Liver (tissue), 9 donors: ENCODE measurements around the gene ATP6AP1. TPM values are rescaled to one million over a fixed set of nuclear protein-coding genes. Genes with fewer than 3 reads are reported as not detected.

Experiments
- DNase-seq: peaks from one replicate; pipeline ENCODE4 v3.0.0-alpha.2; 2017; ENCODE audit warnings: low spot score
- H3K27ac ChIP-seq, 2 donors: one replicate each; pipeline ENCODE4 v1.7.0; 2013; ENCODE audit warnings: inconsistent platforms in 2 of 2, low read length in 2 of 2, control low read depth in 1 of 2, low read depth in 1 of 2, mild to moderate bottlenecking in 1 of 2
- H3K27me3 ChIP-seq, 4 donors: one replicate each; pipeline versions ENCODE4 v1.6.1 to v1.7.0; 2013; ENCODE audit warnings: low read length in 3 of 4, inconsistent platforms in 1 of 4, mild to moderate bottlenecking in 1 of 4, moderate library complexity in 1 of 4; ENCODE audit not compliant: control insufficient read depth in 4 of 4, insufficient read depth in 4 of 4
- H3K36me3 ChIP-seq, 4 donors: one replicate each; pipeline versions ENCODE4 v1.6.1 to v1.7.0; 2013; ENCODE audit warnings: low read length in 3 of 4, mild to moderate bottlenecking in 3 of 4, low read depth in 1 of 4, moderate library complexity in 1 of 4; ENCODE audit not compliant: control insufficient read depth in 4 of 4, insufficient read depth in 3 of 4
- H3K4me1 ChIP-seq, 4 donors: one replicate each; pipeline versions ENCODE4 v1.6.1 to v1.7.0; 2013; ENCODE audit warnings: low read length in 3 of 4, mild to moderate bottlenecking in 3 of 4, moderate library complexity in 1 of 4; ENCODE audit not compliant: control insufficient read depth in 4 of 4, insufficient read depth in 4 of 4
- H3K4me3 ChIP-seq, 3 donors: one replicate each; pipeline versions ENCODE4 v1.6.1 to v1.7.0; 2013; ENCODE audit warnings: low read length in 3 of 3, control low read depth in 1 of 3, low read depth in 1 of 3, mild to moderate bottlenecking in 1 of 3
- H3K9ac ChIP-seq, 2 donors: one replicate each; pipeline ENCODE4 v1.7.0; 2013; ENCODE audit warnings: low read length in 2 of 2, mild to moderate bottlenecking in 2 of 2, moderate library complexity in 2 of 2, control low read depth in 1 of 2, low read depth in 1 of 2
- H3K9me3 ChIP-seq, 4 donors: one replicate each; pipeline versions ENCODE4 v1.6.1 to v1.7.0; 2013; ENCODE audit warnings: low read length in 3 of 4; ENCODE audit not compliant: control insufficient read depth in 4 of 4
- EGR1 ChIP-seq, 2 donors: IDR thresholded peaks; 2 replicates each; pipeline ENCODE4 v1.6.1; 2016 to 2018; ENCODE audit warnings: antibody characterized with exemption in 2 of 2, low read depth in 2 of 2
- FOXA1 ChIP-seq: IDR thresholded peaks from 2 replicates; pipeline ENCODE4 v1.6.1; 2016; ENCODE audit warnings: antibody characterized with exemption
- FOXA2 ChIP-seq: IDR thresholded peaks from 2 replicates; pipeline ENCODE4 v1.6.1; 2016; ENCODE audit warnings: antibody characterized with exemption
- GABPA ChIP-seq, 2 donors: IDR thresholded peaks in 1 of 2; conservative IDR thresholded peaks in 1 of 2; 2 replicates each; pipeline ENCODE4 v1.6.1; 2016; ENCODE audit warnings: antibody characterized with exemption in 2 of 2, mild to moderate bottlenecking in 1 of 2, moderate library complexity in 1 of 2
- HNF4A ChIP-seq, 2 donors: conservative IDR thresholded peaks; 2 replicates each; pipeline ENCODE4 v1.6.1; 2016; ENCODE audit warnings: antibody characterized with exemption in 2 of 2, mild to moderate bottlenecking in 2 of 2
- HNF4G ChIP-seq: IDR thresholded peaks from 2 replicates; pipeline ENCODE4 v1.6.1; 2016; ENCODE audit warnings: antibody characterized with exemption
- JUND ChIP-seq, 2 donors: IDR thresholded peaks; 2 replicates each; pipeline ENCODE4 v1.6.1; 2016; ENCODE audit warnings: antibody characterized with exemption in 2 of 2
- NR2F2 ChIP-seq: IDR thresholded peaks from 2 replicates; pipeline ENCODE4 v1.6.1; 2016; ENCODE audit warnings: antibody characterized with exemption
- RAD21 ChIP-seq, 2 donors: IDR thresholded peaks; 2 replicates each; pipeline ENCODE4 v1.6.1; 2016; ENCODE audit warnings: antibody characterized with exemption in 2 of 2, mild to moderate bottlenecking in 2 of 2
- RXRA ChIP-seq, 2 donors: IDR thresholded peaks; 2 replicates each; pipeline ENCODE4 v1.6.1; 2017 to 2018; ENCODE audit warnings: antibody characterized with exemption in 2 of 2, mild to moderate bottlenecking in 1 of 2
- SP1 ChIP-seq: IDR thresholded peaks from 2 replicates; pipeline ENCODE4 v1.6.1; 2018; ENCODE audit warnings: antibody characterized with exemption, mild to moderate bottlenecking
- TAF1 ChIP-seq: conservative IDR thresholded peaks from 2 replicates; pipeline ENCODE4 v1.6.1; 2016; ENCODE audit warnings: antibody characterized with exemption, mild to moderate bottlenecking
- YY1 ChIP-seq: IDR thresholded peaks from 2 replicates; pipeline ENCODE4 v1.6.1; 2016; ENCODE audit warnings: antibody characterized with exemption, mild to moderate bottlenecking
- WGBS: extraction: QIAGEN DNeasy Blood & Tissue Kit; methylation state at CpG from one replicate; pipeline ENCODE4 v1.1.7; 2013; 5-methylcytosine and 5-hydroxymethylcytosine counted together
- polyA plus RNA-seq, 2 donors: library from polyadenylated mRNA; stranded (reverse) in 1 of 2; unstranded in 1 of 2; fragments of 200-250 nt in 1 of 2; fragments of >200 nt in 1 of 2; fragmentation: Nextera tagmentation in 1 of 2; extraction: Ambion mirVana in 1 of 2; gene quantifications; one replicate each; pipeline versions ENCODE4 v1.2.1 to v1.2.3, GENCODE V29; 2013 to 2015
- total RNA-seq, 2 donors: library from RNA; depleted of rRNA; stranded (reverse); fragments of >200 nt; gene quantifications; one replicate each; pipeline ENCODE4 v1.2.3, GENCODE V29; 2014
- TF ChIP-seq, protein P1 (sequence below): fragments of 150-350 bp; IDR thresholded peaks from 2 replicates; pipeline ENCODE4 v1.5.1; 2017; ENCODE audit warnings: improper control_type of control experiment, low read depth, low read length; ENCODE audit not compliant: missing input control
- TF ChIP-seq, protein P2 (sequence below): IDR thresholded peaks from 2 replicates; pipeline ENCODE4 v1.6.1; 2016; ENCODE audit warnings: antibody characterized with exemption
- TF ChIP-seq, protein P3 (sequence below): IDR thresholded peaks from 2 replicates; pipeline ENCODE4 v1.6.1; 2016; ENCODE audit warnings: antibody characterized with exemption
- TF ChIP-seq, protein P4 (sequence below): IDR thresholded peaks from 2 replicates; pipeline ENCODE4 v1.6.1; 2016; ENCODE audit warnings: antibody characterized with exemption
- TF ChIP-seq, protein P5 (sequence below): IDR thresholded peaks from 2 replicates; pipeline ENCODE4 v1.6.1; 2016; ENCODE audit warnings: antibody characterized with exemption, mild to moderate bottlenecking
- donor health status: healthy.
- donor health status: healthy.
- donor health status: healthy.
- donor health status: healthy.
- donor health status: healthy.

ATP6AP1 gene
- total and polyA plus RNA-seq, 4 donors: 35.2 to 43.3 (median 40.8) TPM

DNA sequence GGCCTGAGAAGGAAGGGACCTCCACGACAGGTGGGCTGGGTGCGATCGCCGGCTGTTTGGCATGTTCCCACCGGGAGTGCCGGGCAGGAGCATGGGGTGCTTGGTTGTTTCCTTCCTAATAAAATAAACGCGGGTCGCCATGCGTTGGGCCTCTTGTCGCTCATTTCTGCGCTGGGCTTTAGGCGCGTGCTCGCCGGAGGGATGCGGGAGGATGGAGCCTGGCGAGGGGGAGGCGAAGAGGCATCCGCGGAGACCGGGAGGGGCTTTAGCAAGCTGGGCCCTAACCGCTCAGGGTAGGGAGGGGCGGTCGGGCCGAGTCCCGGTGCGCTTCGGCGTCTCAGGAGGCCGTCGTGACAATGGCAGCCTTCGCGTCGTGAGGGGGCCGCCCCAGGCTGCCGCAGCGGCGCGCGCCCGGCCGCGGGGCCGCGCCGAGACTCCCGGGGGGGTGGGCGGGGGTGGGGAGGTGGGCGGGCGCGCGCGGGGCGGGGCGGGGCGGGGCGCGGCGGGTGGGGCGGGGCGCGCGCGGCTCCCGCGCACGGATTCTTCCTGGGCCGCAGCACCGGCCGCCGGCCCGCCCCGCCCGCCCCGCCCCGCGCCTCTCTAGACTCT lies 8.0 kb downstream of the ATP6AP1 start:
- Histone ChIP-seq H3K4me1 (peaks cover 10 to 18% (median 14%) of the 10 kb centered on the region in 4 donors), H3K4me3 (peak overlapping the region in 2 of 3 donors; percentile 26 to 75), H3K27me3 (no peaks in the 10 kb centered on the region), H3K27ac (peak overlapping the region; percentile 37 to 50), H3K9ac (no peak overlapping the region), H3K36me3 (peaks cover 3 to 10% (median 5%) of the 10 kb centered on the region in 4 donors), H3K9me3 (no peaks in the 10 kb centered on the region)
- WGBS: 17% methylated on average over 52 of the region's 78 CpGs
- DNase-seq: no peak
- TF ChIP-seq YY1 (no peak), SP1 (no peak), HNF4G (no peak), FOXA1 (no peak), FOXA2 (no peak), RAD21 (IDR thresholded peaks at IDR 0.05) (no peak), HNF4A (conservative IDR thresholded peaks at IDR 0.05) (no peak), NR2F2 (no peak), JUND (IDR thresholded peaks at IDR 0.05) (no peak), TAF1 (no peak), RXRA (IDR thresholded peaks at IDR 0.05) (no peak), GABPA (IDR thresholded peaks at IDR 0.05 in 1 of 2, conservative IDR thresholded peaks at IDR 0.05 in 1 of 2) (no peak), EGR1 (IDR thresholded peaks at IDR 0.05; ENCODE audit: low read depth in 2 of 2) (no peak)
- TF ChIP-seq, protein P1, sequence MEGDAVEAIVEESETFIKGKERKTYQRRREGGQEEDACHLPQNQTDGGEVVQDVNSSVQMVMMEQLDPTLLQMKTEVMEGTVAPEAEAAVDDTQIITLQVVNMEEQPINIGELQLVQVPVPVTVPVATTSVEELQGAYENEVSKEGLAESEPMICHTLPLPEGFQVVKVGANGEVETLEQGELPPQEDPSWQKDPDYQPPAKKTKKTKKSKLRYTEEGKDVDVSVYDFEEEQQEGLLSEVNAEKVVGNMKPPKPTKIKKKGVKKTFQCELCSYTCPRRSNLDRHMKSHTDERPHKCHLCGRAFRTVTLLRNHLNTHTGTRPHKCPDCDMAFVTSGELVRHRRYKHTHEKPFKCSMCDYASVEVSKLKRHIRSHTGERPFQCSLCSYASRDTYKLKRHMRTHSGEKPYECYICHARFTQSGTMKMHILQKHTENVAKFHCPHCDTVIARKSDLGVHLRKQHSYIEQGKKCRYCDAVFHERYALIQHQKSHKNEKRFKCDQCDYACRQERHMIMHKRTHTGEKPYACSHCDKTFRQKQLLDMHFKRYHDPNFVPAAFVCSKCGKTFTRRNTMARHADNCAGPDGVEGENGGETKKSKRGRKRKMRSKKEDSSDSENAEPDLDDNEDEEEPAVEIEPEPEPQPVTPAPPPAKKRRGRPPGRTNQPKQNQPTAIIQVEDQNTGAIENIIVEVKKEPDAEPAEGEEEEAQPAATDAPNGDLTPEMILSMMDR: no peak
- TF ChIP-seq, protein P2, sequence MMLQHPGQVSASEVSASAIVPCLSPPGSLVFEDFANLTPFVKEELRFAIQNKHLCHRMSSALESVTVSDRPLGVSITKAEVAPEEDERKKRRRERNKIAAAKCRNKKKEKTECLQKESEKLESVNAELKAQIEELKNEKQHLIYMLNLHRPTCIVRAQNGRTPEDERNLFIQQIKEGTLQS: no peak
- TF ChIP-seq, protein P3, sequence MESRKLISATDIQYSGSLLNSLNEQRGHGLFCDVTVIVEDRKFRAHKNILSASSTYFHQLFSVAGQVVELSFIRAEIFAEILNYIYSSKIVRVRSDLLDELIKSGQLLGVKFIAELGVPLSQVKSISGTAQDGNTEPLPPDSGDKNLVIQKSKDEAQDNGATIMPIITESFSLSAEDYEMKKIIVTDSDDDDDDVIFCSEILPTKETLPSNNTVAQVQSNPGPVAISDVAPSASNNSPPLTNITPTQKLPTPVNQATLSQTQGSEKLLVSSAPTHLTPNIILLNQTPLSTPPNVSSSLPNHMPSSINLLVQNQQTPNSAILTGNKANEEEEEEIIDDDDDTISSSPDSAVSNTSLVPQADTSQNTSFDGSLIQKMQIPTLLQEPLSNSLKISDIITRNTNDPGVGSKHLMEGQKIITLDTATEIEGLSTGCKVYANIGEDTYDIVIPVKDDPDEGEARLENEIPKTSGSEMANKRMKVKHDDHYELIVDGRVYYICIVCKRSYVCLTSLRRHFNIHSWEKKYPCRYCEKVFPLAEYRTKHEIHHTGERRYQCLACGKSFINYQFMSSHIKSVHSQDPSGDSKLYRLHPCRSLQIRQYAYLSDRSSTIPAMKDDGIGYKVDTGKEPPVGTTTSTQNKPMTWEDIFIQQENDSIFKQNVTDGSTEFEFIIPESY: no peak
- TF ChIP-seq, protein P4, sequence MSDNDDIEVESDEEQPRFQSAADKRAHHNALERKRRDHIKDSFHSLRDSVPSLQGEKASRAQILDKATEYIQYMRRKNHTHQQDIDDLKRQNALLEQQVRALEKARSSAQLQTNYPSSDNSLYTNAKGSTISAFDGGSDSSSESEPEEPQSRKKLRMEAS: no peak
- TF ChIP-seq, protein P5, sequence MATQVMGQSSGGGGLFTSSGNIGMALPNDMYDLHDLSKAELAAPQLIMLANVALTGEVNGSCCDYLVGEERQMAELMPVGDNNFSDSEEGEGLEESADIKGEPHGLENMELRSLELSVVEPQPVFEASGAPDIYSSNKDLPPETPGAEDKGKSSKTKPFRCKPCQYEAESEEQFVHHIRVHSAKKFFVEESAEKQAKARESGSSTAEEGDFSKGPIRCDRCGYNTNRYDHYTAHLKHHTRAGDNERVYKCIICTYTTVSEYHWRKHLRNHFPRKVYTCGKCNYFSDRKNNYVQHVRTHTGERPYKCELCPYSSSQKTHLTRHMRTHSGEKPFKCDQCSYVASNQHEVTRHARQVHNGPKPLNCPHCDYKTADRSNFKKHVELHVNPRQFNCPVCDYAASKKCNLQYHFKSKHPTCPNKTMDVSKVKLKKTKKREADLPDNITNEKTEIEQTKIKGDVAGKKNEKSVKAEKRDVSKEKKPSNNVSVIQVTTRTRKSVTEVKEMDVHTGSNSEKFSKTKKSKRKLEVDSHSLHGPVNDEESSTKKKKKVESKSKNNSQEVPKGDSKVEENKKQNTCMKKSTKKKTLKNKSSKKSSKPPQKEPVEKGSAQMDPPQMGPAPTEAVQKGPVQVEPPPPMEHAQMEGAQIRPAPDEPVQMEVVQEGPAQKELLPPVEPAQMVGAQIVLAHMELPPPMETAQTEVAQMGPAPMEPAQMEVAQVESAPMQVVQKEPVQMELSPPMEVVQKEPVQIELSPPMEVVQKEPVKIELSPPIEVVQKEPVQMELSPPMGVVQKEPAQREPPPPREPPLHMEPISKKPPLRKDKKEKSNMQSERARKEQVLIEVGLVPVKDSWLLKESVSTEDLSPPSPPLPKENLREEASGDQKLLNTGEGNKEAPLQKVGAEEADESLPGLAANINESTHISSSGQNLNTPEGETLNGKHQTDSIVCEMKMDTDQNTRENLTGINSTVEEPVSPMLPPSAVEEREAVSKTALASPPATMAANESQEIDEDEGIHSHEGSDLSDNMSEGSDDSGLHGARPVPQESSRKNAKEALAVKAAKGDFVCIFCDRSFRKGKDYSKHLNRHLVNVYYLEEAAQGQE: no peak
